Stimulated activated CD4-positive, alpha-beta T cell treated with anti-CD3 and anti-CD28 coated beads, Interleukin-4, amount 100 ng/mL, for 1 hour (primary cell): ENCODE measurements around the gene PSMB9.
"Not testable (repeated sequence)": the region's sequence is repeated elsewhere in the genome, so short reads cannot be mapped to it uniquely, and the experiment has no call there.

Experiments used
- DNase-seq: peaks from one replicate; pipeline ENCODE4 v3.0.0-alpha.2; 2020

The PSMB9 gene

DNA sequence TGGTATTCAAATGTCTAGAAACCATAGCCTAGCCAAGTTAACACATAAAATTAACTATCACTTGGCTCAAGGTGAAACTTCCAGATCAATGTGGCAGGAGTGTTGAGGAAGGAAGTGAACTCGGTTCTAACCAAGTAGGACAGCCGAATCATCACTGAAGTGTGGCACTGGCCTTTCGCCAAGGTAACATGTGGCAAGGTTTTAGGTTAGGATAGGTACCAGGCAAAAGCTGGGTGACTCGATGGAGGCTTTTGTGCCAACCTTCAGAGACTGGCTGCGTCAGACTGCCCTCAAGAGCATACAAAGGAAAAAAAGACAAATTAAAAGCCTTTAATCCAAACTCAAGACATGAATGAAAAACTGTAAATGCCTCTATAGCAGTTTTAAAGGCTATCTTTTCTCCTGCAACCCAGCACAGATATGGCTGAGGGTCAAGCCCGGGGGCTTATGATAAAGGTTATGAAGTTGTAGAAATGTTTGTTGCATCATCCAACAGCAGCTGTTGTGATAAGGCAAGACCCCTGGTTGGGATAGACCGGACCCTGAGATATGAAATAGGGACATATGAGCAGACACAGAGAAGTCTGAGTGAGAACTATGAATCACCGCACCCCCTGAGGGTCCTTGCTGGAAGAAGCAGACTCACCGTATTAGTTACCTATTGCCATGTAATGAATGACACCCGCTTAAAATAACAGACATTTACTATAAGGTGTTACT is 11.9 kb downstream of the PSMB9 start:
- no peak for DNase-seq

DNA sequence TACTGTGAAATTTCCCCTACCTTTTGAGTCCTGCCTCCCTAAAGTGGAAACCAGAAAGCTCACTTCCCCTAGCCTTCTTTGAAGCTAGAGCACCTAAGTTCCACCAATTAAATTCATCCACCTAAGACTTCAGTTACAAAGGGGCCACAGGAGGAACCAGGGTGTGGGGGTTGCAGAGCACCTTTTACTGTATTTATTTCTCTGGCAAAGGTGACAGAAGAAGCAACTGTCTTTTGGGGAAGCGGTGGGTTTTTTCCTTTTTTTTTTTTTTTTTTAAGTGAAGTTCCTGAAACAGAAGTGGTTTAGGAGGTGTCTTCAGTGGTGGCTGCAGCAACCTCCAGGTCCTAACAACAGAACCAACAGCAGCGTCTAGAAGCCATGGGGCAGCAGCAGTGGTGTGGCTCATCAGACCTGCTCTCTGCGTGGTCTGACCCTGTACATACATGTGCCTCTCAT is 13.1 kb downstream of the PSMB9 start:
- DNase-seq: no peak

DNA sequence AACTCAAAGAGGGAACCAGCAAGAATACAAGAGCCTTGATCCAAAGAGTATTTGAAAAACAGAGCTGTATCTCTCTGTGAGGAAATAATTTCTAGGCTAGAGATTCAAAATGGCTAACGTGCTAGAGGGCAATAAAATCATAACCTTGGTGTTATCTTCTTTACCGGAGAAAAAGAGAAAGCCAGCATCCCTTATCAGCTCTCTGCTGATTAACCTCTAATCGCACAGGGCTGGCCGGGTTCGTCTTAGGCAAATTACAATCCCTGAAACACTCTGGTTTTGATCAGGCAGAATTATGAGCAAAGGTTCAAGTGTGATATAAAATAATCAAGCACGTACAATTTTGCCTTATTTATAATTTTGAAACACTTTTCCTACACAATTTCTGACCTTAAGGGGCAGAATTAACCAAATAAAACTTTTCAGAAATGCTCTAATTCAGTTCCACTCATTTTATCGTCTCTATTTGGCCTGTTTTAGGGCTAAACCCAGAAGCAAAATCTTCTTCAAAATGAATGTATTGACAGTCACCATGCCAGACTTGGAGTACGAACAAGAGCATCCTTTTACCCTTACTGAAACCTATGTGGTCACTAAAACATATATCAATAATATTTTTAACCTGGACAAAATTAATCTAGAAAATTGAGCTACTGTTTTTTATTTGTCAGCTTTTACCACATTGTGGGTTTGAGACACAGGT is 13.7 kb downstream of the PSMB9 start:
- DNase-seq: no peak

DNA sequence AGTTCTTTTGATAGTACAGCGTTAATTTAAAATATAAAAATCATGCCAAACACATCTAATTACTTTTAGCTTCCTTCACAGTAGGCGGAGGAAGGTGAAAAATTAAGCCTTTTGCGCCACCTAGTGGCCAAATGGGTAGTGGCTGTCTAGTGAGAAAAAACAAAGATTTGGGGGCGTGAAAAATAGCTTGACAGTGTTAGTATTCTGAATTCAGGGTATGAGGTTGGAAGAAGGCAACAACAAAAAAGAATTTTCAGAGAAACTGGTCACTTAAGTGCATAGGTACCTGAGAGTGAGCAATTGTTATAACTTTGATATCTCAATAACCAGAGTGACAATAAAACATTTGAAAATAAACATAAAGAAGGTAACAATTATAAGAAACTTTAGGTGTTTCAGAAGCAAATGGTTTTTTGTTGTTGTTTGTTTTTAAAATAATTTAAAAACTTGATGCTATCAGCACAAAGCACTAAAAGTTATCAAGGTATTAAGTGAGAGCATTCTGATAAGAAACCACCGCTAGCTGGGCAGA is 14.3 kb downstream of the PSMB9 start:
- peak; percentile 86 for DNase-seq

DNA sequence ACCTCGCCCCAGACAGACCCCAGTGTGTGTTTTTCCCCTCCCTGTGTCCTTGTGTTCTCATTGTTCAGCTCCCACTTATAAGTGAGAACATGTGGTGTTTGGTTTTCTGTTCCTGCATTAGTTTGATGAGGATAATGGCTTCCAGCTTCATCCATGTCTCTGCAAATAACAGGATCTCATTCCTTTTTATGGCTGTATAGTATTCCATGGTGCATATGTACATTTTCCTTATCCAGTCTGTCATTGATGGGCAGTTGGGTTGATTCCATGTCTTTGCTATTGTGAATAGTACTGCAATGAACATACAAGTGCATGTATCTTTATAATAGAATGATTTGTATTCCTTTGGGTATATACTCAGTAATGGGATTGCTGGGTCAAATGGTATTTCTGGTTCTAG is 20.0 kb downstream of the PSMB9 start:
- not testable (repeated sequence) for DNase-seq

DNA sequence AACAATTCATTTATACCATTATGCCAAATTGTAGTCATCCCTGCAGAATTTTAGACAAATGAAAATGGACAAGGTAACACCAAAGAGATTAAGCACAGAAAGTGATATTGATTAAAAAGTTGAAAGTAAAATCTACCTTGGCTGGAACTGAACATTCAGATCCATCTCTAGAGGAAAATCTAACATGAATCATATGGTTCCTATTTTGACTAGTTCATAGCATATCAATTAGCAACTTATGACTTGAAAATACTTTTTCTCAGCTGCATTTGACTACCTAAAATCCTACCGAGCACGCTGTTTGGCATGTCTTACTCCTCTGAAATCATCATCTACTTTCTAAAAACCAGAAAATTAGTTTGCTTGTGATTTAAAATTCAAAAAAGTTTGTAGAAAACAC is 22.6 kb downstream of the PSMB9 start:
- no peak for DNase-seq

DNA sequence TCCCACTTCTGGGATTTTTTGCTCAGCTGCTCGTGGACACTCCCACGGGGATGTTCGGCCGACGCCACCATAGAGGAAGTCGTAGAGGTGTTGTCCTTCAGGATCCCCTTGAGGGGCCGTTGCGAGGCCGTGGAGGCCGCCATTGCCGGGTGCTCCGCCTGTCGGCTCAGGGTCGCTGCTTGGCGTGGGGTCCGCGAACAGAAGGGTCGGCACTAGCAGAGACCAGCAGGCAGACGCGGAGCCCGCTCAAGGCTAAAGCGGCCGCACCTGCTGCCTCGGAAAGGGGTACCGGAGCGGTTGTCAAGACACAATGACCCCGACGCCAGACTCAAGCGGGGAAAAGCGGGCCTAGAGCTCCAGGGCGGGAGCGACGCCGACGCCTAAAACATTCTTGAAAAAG is 25.7 kb downstream of the PSMB9 start:
- no peak for DNase-seq

DNA sequence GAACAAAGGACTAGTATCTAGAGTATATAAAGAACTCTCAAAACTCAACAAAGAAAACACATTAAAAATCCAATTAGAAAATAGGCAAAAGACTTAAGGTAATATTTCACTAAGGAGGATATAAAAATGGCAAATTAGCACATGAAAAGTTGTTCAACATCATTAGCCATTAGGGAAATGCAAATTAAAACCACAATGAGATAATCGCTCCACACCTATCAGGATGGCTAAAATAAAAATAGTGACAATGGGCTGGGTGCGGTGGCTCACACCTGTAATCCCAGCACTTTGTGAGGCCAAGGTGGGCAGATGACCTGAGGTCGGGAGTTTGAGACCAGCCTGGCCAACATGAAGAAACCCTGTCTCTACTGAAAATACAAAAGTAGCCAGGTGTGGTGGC is 27.0 kb downstream of the PSMB9 start:
- DNase-seq: not testable (repeated sequence)

DNA sequence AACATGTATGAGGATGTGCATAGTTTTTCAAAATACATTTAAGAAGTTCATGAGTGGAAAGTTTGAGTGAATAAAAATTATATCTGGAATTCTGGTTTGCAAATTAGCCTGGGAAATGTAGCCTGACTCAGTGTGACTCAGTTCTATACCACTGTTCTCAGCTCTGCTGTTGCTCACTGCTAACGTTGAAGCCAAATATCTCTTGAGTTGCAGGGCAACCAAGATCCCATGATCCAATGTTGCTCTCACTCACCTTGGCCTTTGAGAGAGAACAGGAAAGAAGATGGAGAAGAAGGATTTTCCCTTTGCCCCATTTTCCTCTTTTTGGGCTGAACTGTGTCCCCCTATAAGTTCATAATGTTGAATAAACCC is 28.9 kb downstream of the PSMB9 start:
- no peak for DNase-seq

DNA sequence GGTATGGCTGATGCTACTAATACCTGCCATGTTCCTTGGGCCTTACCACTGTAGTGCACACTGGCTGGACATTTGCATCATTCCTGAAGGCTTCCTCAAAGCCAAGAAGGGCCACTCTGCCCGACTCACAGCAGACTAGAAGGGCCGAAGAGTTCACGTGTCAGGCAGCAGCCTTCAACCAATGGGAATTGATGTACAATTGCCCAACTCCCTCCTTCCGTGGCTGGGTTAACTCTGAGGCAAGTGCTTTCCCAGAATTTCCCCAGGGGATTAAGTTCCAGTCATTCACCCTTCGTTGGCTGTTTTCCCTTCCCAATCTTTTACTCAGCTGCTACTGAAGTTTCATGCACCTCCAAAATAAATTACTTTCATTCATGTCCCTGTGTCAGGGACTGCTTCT is 29.8 kb downstream of the PSMB9 start:
- DNase-seq: no peak

DNA sequence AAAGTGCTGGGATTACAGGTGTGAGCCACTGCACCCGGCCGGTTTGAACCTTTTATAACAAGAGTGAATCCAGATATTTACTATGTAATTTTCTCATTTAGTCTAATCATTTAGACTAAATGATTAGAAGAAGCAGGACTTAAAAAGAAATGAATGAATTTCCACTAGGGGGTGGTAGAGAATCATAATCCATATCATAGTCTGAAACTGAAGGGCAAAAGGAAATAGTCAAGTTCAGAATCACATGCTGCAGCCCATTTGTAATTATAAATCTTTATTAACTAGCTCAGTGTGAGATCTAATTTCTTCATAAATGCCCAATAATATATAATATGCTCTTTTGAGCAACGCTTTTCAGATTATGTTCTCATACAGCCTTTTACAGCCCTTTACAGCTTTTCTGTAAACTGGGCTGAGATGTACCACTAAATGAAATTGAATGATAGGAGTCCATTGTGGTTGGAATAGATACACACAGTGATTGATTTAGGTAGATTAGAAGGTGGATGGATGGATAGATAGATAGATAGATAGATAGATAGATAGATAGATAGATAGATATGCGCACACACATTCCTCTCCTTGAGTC is 31.8 kb downstream of the PSMB9 start:
- no peak for DNase-seq

DNA sequence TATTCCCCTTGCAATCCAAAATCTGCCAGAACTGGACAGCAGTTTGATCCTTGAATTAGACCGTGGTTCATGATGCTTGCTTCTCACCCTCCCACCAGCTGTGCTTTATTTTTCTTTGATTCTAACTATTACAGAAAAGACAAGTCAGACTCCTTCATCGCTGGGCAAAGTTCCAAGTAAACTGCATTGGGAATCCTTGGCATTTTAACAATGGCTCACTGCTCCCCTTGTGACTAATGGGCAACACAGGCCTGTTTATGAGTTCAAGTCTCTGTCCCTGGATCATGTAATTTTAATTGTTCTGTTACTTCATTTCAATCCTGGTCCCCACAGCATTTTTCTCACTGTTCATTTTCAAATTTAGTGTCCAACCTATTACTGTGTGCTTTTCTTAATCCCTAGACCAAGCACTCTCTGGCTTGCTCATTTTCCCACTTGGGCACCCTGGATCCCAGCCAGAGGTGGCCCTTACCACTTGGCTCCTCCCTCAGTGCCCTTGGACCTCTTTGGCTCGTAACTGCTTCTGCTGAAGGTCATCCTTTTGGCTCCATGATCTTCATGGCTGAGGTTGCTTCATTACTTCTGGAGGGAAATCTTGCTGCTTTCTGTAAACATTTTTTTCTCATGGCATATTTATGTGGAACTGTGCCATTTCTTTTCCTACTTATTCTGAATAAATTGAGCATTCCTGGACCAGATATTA is 32.8 kb downstream of the PSMB9 start:
- no peak for DNase-seq

DNA sequence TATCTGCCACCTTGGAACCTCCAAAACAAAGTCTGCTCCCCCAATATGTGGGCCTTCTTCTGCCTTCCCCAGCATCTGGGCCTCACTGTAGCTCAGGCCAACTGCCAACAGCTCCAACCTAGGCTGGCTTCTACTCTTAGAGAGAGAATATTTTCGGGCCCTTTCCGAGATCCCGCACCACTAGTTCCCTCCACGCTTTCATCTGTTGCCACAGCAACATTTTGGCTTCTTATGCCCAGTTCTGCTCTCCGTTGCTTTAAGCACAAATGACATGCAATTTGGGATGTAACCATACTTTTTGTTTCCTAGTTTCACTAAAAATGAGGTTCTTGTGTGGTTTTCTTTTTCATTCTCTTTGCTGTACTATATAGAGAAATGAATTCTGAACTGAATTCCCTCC is 33.6 kb downstream of the PSMB9 start:
- no peak for DNase-seq

DNA sequence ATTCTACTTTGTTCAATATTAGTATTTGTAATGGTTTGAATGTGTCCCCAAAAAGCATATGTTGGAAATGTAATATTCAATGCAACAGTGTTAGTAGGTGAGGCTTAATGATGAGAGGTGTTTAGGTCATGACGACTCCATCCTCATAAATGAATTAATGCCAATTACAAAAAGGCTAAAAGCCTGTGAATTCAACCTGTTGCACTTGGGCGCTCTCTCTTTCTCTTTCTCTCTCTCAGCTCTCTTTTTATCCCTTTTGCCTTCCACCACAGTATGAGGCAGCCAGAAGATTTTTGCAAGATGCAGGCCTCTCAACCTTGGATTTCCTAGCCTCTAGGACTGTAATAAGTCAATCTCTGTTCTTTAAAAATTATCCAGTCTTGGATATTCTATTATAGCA is 34.6 kb downstream of the PSMB9 start:
- no peak for DNase-seq

DNA sequence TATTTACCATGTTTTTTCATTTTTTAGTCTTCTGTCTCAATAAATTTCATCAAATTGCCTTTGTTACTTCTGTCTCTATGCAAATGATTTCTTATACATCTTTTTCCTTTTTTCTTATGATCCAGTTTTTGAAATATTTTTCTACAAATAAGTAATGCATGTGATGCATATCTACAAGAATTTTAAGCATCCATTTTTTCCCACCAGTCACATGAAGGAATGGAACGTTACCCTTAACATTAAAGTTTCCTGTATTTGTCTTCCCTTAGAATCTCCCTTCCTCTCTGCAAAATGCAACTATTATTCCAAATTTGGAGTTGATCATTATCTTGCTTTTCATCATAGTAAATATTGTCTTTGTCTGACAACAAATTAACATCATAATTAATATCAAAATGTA is 35.5 kb downstream of the PSMB9 start:
- no peak for DNase-seq

DNA sequence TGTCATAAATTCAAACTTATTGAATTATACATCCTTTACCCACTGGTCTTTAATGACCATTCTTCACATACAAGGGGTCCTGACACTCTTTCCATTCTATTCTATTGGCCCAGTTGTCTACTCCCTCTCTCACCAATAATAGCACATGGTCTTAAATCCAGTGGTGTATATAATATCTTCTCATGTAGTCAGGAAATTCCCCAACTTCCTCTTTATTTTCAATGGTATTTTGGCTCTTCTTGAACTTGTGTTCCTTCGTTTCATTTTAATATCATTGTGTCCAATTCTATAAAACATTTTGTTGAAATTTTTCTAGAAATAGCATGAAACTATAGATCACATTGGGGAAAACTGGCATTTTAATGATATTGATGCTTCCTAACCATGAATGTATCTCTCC is 36.8 kb downstream of the PSMB9 start:
- DNase-seq: no peak

DNA sequence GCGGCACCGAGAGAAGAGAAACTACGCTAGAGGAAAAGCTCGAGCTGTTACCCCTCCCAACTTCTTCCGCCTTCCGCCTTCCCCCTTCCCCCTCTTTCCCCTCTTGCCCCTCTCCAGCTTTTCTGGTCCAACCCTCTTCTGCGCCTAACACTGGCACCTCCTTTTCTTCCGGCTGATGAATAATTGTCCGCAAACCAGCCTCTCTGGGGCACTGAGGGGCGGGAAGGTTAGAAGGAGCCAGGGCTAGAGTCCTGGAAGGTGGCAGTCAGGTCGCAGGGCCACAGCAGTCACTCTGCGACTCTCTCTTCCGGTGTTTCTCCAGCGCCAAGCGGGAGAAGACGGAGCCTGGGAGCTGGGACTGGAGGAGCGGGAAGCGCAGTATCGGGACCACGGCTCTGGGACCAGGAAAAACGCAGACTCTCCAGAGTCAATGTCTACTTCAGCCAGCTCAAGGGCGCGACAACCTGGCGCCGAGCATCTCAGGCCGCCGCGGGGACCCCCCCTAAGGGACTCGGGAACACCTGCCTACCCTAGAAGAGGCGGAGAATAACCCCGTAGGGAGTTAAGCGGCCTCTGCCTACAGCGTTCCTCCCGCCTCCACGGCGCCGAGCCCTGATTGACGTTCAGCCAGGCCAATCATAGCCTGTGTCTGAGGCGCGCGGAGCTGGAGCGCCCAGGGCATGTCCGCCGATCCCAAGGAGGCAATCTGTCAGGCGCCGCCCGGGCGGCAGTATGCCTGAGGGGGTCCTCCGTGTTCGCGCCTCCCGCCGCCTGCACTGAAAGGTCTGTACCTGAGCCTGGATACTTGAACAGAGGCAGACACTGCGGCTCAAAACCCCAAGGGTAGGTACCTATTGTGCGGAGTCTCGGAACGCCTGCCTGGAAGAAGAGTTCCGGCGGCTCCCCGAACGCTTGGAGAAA is 40.4 kb downstream of the PSMB9 start:
- peak; percentile 95 for DNase-seq

DNA sequence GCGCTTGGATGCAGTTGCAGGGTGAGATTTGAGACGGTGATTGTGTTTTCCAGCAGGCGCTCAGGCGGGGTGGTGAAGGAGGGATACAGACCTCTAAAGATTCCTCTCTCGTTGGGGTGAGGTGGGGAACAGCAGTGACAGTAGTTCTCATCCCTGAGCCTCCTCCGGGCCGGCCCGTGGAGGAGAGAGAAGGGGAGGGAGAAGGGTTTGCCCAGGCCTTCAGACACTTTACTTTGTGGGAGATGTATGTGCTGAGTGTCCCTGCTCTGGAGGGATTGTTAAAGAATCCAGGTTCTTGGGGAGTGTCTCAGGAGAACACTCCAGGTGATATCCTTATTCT is 41.0 kb downstream of the PSMB9 start:
- DNase-seq: no peak

DNA sequence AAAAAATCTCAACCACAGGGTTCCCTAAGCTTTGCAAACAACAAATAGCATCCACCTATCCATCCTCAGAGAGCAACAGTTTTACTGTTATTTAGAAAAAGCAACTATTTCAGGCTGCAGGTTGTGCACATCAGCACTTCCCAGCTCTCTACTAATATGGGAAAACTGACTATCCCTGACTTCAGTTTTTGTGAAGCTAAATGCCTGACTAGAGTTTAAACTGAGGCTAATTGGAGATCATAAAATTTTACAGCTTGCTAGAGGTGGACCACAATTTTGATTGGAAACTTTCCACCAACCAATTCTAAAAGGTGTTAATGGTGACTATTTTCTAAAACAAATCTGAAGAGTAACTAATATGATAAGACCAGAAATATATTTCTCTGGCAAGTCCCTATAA is 50.0 kb downstream of the PSMB9 start:
- DNase-seq: no peak

DNA sequence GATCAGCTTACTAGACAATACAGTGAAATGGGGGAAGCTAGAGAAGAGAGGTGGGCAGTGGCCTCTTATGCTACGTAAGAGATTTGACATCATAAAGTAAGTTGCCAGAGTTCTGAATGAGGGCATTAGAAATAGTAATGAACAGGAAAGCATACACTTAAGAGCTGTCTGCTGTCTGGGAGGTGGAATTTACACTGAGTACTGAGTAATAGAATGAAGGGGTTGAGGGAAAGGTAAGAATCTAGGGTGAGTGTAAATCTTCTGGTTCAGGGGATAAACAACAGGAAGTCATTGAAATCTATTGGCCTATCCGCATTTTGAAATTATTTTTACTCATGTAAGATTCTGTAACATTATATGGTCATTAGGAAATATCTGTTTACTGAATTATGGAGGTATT is 51.1 kb downstream of the PSMB9 start:
- DNase-seq: no peak

DNA sequence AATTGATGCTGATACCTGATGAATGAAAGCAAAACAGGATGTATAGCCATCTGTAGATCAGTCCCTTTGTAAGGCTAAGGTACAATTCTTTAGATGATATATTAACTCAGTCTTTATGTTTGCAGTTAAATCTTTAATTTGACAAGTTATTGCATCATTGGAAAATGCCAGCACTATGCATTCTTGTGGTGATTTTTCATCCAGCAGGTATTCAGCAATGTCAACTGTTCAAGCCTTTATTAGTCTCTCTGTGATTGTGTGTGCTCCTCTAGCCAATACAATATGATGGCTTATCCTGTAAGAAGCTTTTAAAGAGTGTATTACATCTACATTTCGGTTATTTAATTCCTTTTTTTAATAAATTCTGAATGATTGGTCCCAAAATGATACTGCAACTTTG is 52.5 kb downstream of the PSMB9 start:
- DNase-seq: no peak

DNA sequence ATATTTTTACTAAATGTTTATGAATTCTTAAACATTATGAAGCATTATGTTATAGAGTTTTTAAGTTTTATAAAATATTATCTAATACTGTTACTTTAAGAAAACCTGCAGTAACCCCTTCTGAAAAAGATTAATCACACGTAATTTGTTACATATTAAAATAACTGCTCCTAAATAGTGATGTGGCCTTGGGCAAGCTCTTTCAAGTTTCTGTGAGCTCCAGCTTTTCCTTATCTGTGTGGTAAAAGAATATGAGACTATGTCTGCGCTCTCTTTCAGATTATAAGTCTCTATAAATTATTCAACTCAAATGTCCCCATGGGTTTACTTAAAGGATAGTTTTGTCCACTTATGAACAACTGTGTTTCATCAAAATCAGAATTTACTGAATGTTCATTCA is 54.9 kb downstream of the PSMB9 start:
- DNase-seq: no peak
